GM12874 (cell line): Measurements from ENCODE around the gene GNA12.

Experiments
- CTCF ChIP-seq: IDR thresholded peaks from 2 replicates; pipeline ENCODE4 v1.5.1; 2011; ENCODE audit warnings: low read depth, mild to moderate bottlenecking, control low read depth, low read length, moderate library complexity; ENCODE audit not compliant: insufficient read depth

The GNA12 gene

GRCh38 chr7:2819161-2819953, 24.8 kb downstream of the GNA12 start:
- no peak for TF ChIP-seq CTCF

- no peak for TF ChIP-seq CTCF
These were observed 25.5 kb downstream of the GNA12 start for GRCh38 chr7:2818653-2819052.

- no peak for TF ChIP-seq CTCF
These were observed 26.0 kb downstream of the GNA12 start for GRCh38 chr7:2818121-2818520.

GRCh38 chr7:2817456-2817855, 26.7 kb downstream of the GNA12 start:
- TF ChIP-seq CTCF: no peak

- TF ChIP-seq CTCF: no peak
These were observed 28.2 kb downstream of the GNA12 start for GRCh38 chr7:2815875-2816245.

- no peak for TF ChIP-seq CTCF
These were observed 28.9 kb downstream of the GNA12 start for GRCh38 chr7:2814946-2815874.

GRCh38 chr7:2814186-2814945, 29.7 kb downstream of the GNA12 start:
- TF ChIP-seq CTCF: no peak
